Caco-2 (cell line): Measurements from ENCODE around the gene MUC3A. TPM values are rescaled to one million over a fixed set of nuclear protein-coding genes. Genes with fewer than 3 reads are reported as not detected.
"Not testable (repeated sequence)": the region's sequence is repeated elsewhere in the genome, so short reads cannot be mapped to it uniquely, and the experiment has no call there.

ENCODE experiments used
- BruUV-seq: library from RNA; stranded (reverse); fragments of 400-500 nt; replicated peaks from 2 replicates; lab custom pipeline; 2021; lab: Mats Ljungman, UMichigan
- CTCF ChIA-PET: fragments of 300-600 bp; sonication (Branson Sonifier 250); formaldehyde crosslinking; loops from one replicate; lab custom pipeline; 2022; ENCODE audit warnings: antibody characterized with exemption; lab: Charles Lee
- POLR2A ChIA-PET: fragments of 300-600 bp; sonication (Branson Sonifier 250); formaldehyde crosslinking; loops from one replicate; lab custom pipeline; 2022; ENCODE audit warnings: antibody characterized with exemption; lab: Charles Lee
- DNase-seq, 2 experiments: peaks; one replicate each; pipeline versions ENCODE4 v3.0.0 to v3.0.0-alpha.2; 2020 to 2022
- H3K27me3 ChIP-seq: replicated peaks from 2 replicates; pipeline ENCODE4 v1.6.0; 2011; ENCODE audit warnings: low read length; ENCODE audit not compliant: control insufficient read depth, insufficient read depth
- H3K36me3 ChIP-seq: 2 replicates; pipeline ENCODE4 v1.5.1; 2011; ENCODE audit warnings: low read length; ENCODE audit not compliant: control insufficient read depth, insufficient read depth
- H3K4me1 ChIP-seq: fragments of 250-450 bp; sonication (Bioruptor Pico); 2 replicates; pipeline ENCODE4 v1.5.1; 2020; ENCODE audit warnings: mild to moderate bottlenecking
- H3K4me3 ChIP-seq: 2 replicates; pipeline ENCODE4 v1.5.1; 2011; ENCODE audit warnings: low read depth, mild to moderate bottlenecking, control low read depth, low read length
- H3K9me3 ChIP-seq: fragments of 250-450 bp; sonication (Bioruptor Pico); 2 replicates; pipeline ENCODE4 v1.5.1; 2020; ENCODE audit warnings: mild to moderate bottlenecking, moderate library complexity
- H3K27ac Mint-ChIP-seq: one replicate; pipeline ENCODE4 v1.8.0; 2022; ENCODE audit warnings: mixed read lengths; ENCODE audit not compliant: unreplicated experiment
- H3K27me3 Mint-ChIP-seq: one replicate; pipeline ENCODE4 v1.8.0; 2022; ENCODE audit warnings: mixed read lengths; ENCODE audit not compliant: insufficient read depth, unreplicated experiment
- H3K36me3 Mint-ChIP-seq: one replicate; pipeline ENCODE4 v1.8.0; 2022; ENCODE audit warnings: mild to moderate bottlenecking, mixed read lengths; ENCODE audit not compliant: insufficient read depth, unreplicated experiment
- H3K4me1 Mint-ChIP-seq: one replicate; pipeline ENCODE4 v1.8.0; 2022; ENCODE audit warnings: low read depth, mixed read lengths; ENCODE audit not compliant: unreplicated experiment
- H3K4me3 Mint-ChIP-seq: one replicate; pipeline ENCODE4 v1.8.0; 2022; ENCODE audit warnings: mild to moderate bottlenecking, moderate library complexity, mixed read lengths; ENCODE audit not compliant: unreplicated experiment
- H3K9me3 Mint-ChIP-seq: one replicate; pipeline ENCODE4 v1.8.0; 2022; ENCODE audit warnings: mixed read lengths; ENCODE audit not compliant: unreplicated experiment
- CTCF ChIP-seq, 2 experiments: fragments of 200-600 bp in 1 of 2; IDR thresholded peaks; 1 replicate in 1 of 2; 2 replicates in 1 of 2; pipeline versions ENCODE4 v1.5.1 to v1.8.0; 2011 to 2022; ENCODE audit warnings: antibody characterized with exemption in 1 of 2, control low read depth in 1 of 2, inconsistent platforms in 1 of 2, low read depth in 1 of 2, low read length in 1 of 2, mild to moderate bottlenecking in 1 of 2, moderate library complexity in 1 of 2; ENCODE audit not compliant: insufficient read depth in 1 of 2, severe bottlenecking in 1 of 2, unreplicated experiment in 1 of 2
- intact Hi-C: fragments of 100-400 bp; cut with micrococcal nuclease; formaldehyde crosslinking; loops from one replicate; pipeline ENCODE4 v1.10.0; 2022; ENCODE audit not compliant: unreplicated experiment
- total RNA-seq: library from RNA; stranded (reverse); gene quantifications from 2 replicates; pipeline ENCODE4 v1.2.3, GENCODE V29; 2022

Gene MUC3A
- total RNA-seq, 1 experiment from 2014 or later: 25.1 TPM

- no TSS peak for BruUV-seq
- Mint-ChIP-seq H3K27me3 (no peaks in the 10 kb centered on the region), H3K27ac (no peak overlapping the region)
These were observed 37.9 kb upstream of the MUC3A start for GRCh38 chr7:100911484-100911883.

GRCh38 chr7:100914208-100914878 lies 35.0 kb upstream of the MUC3A start:
- H3K27me3 ChIP-seq: no peaks in the 10 kb centered on the region
- H3K4me1 Mint-ChIP-seq: peaks cover 26% of the 10 kb centered on the region

More at GRCh38 chr7:100911484-100911883, 37.9 kb upstream of the MUC3A start:
- no peaks in the 10 kb centered on the region for H3K9me3 ChIP-seq
- no peak for DNase-seq
- ChIA-PET CTCF (interaction anchor here (0.7 to 1.1 kb wide), 2 partner anchors 233 to 397 kb away, joined by 3 to 7 read pairs; no protein-coding TSS in a partner anchor), POLR2A (no interaction called here)
- H3K36me3 ChIP-seq: no peaks in the 10 kb centered on the region
- H3K9me3 Mint-ChIP-seq: peaks cover 9% of the 10 kb centered on the region
- no peak for TF ChIP-seq CTCF (IDR thresholded peaks at IDR 0.05; ENCODE audit: insufficient read depth in 1 of 2, low read depth in 1 of 2, low read length in 1 of 2, severe bottlenecking in 1 of 2, unreplicated experiment in 1 of 2)
- no peaks in the 10 kb centered on the region for H3K36me3 Mint-ChIP-seq
- intact Hi-C loops: no loop called here
- no peaks in the 10 kb centered on the region for H3K27me3 ChIP-seq
- H3K4me1 Mint-ChIP-seq: peaks cover 26% of the 10 kb centered on the region
- H3K4me1 ChIP-seq: peaks cover 26% of the 10 kb centered on the region
- no peak overlapping the region for H3K4me3 ChIP-seq
- H3K4me3 Mint-ChIP-seq: no peak overlapping the region

GRCh38 chr7:100914879-100915447 lies 34.4 kb upstream of the MUC3A start:
- intact Hi-C loops: no loop called here
- POLR2A ChIA-PET: no interaction called here
- Mint-ChIP-seq H3K36me3 (no peaks in the 10 kb centered on the region), H3K9me3 (peaks cover 9% of the 10 kb centered on the region), H3K27me3 (no peaks in the 10 kb centered on the region), H3K4me3 (no peak overlapping the region), H3K4me1 (peaks cover 26% of the 10 kb centered on the region), H3K27ac (peak overlapping the region; percentile 56)
- BruUV-seq: no TSS peak
- H3K9me3 ChIP-seq: no peaks in the 10 kb centered on the region
- H3K27me3 ChIP-seq: no peaks in the 10 kb centered on the region
- no peaks in the 10 kb centered on the region for H3K36me3 ChIP-seq
- H3K4me3 ChIP-seq: no peak overlapping the region
- CTCF ChIA-PET: no interaction called here
- DNase-seq: no peak
- peaks cover 35% of the 10 kb centered on the region for H3K4me1 ChIP-seq
- no peak for TF ChIP-seq CTCF (IDR thresholded peaks at IDR 0.05; ENCODE audit: insufficient read depth in 1 of 2, low read depth in 1 of 2, low read length in 1 of 2, severe bottlenecking in 1 of 2, unreplicated experiment in 1 of 2)

More at GRCh38 chr7:100914208-100914878, 35.0 kb upstream of the MUC3A start:
- H3K27me3 Mint-ChIP-seq: no peaks in the 10 kb centered on the region
- H3K4me3 Mint-ChIP-seq: no peak overlapping the region
- H3K4me3 ChIP-seq: no peak overlapping the region
- peak overlapping the region; percentile 56 for H3K27ac Mint-ChIP-seq
- no TSS peak for BruUV-seq
- no peaks in the 10 kb centered on the region for H3K9me3 ChIP-seq
- POLR2A ChIA-PET: no interaction called here
- peaks cover 35% of the 10 kb centered on the region for H3K4me1 ChIP-seq
- no peak for DNase-seq
- H3K36me3 ChIP-seq: no peaks in the 10 kb centered on the region
- intact Hi-C loops: no loop called here
- no peaks in the 10 kb centered on the region for H3K36me3 Mint-ChIP-seq
- CTCF ChIA-PET: no interaction called here
- peaks cover 9% of the 10 kb centered on the region for H3K9me3 Mint-ChIP-seq
- no peak for TF ChIP-seq CTCF (IDR thresholded peaks at IDR 0.05; ENCODE audit: insufficient read depth in 1 of 2, low read depth in 1 of 2, low read length in 1 of 2, severe bottlenecking in 1 of 2, unreplicated experiment in 1 of 2)

- H3K36me3 Mint-ChIP-seq, H3K36me3 ChIP-seq, H3K27me3 Mint-ChIP-seq, H3K27me3 ChIP-seq, H3K9me3 ChIP-seq, BruUV-seq, H3K9me3 Mint-ChIP-seq, H3K27ac Mint-ChIP-seq, H3K4me3 ChIP-seq, H3K4me1 ChIP-seq, H3K4me3 Mint-ChIP-seq, DNase-seq, intact Hi-C loops, CTCF ChIA-PET, POLR2A ChIA-PET: not testable (repeated sequence)
- peaks cover 32% of the 10 kb centered on the region for H3K4me1 Mint-ChIP-seq
These were observed 30.0 kb upstream of the MUC3A start for GRCh38 chr7:100919335-100919734.
